Right hindlimb (tissue), 1 donor: ENCODE data around the gene SRL.

Experiments
- DNase-seq: peaks from one replicate; pipeline ENCODE4 v3.0.0-alpha.2; 2018

SRL gene

DNA sequence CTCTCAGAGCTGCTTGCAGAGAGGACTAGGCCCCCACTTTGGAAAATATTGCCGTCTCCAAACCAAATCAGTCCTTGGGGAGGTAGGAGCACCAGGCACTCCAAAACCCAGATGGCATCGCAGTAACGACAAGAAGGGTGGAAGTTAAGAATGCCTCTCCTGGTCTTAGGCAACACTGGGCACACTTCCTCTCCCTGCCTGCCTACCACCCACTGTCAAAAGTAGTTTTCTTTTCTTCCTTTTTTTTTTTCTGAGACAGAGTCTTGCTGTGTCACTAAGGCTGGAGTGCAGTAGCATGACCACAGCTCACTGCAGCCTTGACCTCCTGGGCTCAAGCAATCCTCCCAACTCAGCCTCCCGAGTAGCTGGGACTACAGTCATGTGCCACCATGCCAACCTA lies 47.2 kb downstream of the SRL start:
- no peak for DNase-seq

DNA sequence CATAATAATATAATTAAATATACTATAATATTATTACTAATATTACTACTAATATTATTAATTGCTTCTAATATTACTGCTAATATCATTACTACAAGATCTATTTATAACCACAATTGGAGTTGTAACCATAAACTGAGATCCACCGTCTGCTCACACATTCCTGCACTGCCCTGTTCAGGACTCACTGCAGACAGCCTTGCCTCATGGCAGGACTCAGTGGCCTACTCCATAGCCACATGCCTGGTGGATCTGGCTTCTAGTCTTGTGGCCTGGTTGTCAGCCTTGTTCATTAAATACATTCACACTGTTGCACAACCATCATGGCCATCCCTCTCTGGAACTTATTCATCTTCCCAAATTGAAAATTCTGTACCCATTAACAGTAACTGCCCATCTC lies 48.0 kb downstream of the SRL start:
- DNase-seq: no peak

DNA sequence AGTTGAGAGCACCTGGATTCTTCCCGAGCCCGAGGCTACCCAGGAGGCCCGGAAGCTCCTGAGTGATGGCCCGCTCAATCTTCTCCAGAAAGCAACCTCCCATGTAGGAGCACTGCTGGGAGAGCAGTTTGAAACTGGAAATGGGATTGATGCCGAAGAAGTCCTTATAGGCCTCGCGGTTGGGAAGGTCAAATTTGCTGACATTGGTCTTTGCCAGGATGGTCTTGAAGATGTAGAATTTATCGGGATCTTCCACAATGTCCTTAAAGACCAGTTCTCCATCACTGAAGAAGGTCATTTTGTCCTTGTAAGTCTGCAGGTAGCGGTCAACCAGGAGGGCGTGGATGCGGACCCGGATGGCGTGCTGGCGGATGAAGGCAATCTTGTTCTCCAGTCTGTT lies 49.7 kb downstream of the SRL start:
- no peak for DNase-seq

DNA sequence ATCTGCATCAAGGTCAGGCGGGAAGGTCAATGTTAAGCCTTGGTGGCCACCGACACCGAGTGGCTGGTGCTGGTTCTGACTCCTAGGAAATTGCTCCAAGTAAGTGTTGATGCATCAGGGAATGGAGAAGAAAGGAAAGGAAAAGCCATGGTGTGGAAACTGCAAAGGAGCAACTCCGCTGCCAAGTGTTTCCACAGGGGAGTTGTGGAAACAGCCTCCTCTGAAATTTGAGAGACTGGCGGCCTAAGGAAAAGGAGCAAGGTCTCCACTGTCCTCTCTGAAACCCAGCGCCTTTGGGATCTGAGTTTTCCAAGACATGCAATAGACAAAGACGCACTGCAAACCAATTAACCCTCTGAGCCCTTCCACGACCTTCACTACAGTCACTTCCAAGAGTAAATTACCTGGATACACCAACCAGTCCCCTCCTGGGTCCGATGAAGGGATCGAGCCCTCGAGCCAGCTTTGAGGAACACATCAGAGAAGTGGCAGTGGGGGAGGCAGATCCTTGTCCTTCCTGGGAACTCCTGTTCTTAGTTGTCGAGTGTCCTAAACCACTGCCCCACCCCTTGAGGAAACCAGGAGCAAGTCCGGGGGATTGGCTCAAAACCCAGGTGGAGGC lies 51.1 kb downstream of the SRL start:
- DNase-seq: no peak

DNA sequence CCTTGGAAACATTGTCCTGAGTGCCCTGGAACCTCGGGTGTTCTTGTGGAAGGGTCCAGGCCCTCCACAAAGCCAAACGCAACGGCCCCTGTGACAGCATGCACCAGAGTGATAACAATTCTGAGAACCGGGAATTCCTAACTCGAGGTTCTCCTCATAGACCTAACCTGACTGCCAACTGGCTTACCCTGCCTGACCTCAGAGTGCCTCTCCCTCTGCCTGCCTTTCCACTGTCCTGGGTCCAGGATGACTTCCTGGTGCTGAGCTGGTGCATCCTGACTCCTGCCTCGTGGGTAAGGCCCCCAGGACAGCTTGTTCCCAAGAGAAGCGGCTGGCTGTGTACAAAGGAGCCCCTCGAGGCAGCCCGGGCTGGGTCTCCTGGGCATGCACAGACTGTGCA lies 51.8 kb downstream of the SRL start:
- DNase-seq: no peak

DNA sequence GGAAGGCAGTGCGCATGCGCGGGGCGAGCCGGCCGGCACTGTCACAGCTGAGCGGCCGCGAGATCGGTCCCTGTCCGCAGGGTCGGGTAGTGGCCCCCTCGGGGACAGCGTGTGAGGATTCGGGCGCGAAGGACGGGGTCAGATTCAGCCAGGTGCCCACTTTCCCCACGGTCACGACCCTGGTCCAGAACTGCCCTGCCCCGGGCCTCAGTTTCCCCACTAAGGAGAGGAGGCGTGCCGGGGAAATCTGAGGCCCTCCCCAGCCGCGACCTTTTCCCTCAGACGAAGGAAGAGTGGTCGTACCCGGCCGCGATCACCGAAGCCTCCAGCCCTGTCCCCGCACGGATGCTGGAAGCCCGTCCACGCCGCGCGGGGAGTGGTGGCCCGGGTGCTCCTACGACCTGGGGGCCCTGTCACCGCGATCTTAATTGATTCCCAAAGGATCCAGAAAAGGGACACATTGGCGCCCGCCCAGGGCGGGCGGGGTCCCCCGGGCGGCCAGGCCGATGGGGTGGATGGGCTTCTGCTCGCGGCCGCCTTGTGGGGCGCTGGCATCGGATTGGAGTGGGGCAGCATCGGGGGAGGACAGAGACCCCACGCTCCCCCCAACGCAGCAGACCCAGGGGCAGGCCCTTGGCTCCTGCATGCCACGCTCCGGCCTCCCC lies 57.7 kb downstream of the SRL start:
- DNase-seq: no peak

DNA sequence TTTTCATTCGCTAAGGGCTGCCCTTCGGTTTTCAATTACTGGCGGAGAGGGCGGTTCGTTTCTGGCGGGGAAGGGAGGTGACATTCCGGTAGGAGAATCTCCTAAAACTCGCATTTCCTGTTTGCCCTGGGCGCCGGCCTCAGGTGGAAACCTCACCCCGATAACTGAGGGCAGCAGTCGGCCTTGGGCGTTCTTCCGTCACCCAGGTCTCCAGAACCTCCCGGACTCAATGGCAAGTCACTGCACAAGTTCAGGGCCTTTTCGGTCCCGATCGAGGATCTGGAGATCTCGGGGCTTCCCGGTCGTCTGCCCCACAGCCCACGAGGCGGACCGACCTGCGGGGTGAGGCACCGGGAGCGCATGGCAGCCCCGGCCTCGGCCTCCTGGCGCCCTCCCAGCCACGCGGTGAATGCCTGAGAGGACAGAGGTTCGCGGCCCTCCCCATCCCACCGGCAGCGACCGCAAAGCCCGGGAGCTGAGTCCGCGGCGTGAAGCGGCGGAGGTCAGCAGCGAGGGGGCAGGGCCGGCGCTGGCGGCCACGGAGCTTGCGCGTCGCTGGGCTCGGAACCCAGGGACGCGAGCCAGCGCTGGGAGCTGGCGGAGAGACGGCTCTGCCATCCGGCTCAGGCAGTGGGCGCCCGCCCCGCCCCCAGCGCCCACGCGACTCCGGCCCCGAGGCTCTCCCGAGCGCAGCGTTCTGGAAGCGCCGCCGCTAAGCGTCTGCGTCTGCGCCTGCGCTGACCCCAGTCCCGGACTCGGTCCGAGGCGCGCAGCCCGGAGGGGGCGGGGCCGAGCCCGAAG lies 58.4 kb downstream of the SRL start:
- peak; percentile 96 for DNase-seq

DNA sequence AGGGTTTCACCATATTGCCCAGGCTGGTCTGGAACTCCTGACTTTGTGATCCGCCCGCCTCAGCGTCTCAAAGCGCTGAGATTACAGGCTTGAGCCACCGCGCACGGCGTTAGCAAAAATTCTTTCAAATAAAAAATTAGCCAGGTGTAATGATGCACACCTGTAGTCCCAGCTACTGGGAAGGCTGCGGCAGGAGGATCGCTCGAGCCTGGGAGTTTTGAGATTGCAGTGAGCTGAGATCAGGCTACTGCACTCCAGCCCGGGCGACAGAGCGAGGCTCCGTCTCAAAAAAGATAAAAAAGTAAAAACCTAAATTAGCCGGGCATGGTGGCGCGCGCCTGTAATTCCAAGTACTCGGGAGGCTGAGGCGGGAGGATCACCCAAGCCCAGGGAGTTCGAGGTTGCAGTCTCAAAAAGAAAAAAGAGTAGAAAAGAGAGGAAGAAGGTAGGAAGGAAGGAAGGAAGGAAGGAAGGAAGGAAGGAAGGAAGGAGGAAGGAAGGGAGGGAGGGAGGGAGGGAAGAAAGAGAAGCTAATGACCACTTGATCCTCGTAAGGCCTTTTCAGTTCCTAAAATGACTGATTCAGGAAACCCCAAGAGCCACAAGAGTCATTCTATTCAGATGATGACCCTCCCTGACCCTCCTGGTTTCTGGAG lies 59.2 kb downstream of the SRL start:
- DNase-seq: no peak

DNA sequence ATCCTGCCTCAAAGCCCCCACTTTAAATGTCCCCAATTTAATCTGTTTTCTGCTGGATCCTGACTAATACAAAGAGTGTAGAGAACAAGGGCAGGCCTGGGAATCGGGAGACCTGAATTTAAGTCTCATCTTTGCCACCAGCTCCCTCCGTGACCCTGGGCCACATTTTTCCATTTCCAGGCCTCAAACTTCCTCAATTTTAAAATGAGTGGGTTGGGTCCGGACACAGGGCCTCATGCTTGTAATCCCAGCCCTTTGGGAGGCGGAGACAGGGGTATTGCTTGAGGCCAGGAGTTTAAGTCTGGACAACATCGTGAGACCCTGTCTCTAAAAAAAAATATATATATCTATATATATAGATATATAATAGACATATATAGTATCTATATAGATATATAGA lies 61.4 kb downstream of the SRL start:
- no peak for DNase-seq

DNA sequence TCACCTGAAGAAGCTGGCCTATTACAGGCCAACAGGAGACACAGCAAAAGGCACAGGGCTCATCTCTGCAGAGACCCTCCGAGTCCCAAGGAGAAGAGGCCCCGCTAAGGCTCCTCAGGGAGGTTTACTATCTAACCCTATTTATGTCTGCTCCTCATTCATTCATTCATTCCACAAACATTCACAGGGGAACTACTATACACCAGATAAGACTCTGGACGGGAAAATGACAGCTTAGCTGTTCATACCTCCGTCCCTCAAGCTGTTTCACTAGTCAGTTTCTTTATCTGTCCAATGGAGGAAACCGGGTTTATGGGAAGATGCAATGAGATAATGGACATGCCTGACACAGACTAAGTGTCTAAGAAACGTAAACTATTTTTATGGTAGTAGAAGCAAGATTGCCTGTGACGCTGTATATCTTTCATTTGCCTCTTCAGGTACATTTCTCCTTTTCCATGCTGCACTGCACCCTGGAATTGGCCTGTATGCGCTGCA lies 62.1 kb downstream of the SRL start:
- DNase-seq: no peak

DNA sequence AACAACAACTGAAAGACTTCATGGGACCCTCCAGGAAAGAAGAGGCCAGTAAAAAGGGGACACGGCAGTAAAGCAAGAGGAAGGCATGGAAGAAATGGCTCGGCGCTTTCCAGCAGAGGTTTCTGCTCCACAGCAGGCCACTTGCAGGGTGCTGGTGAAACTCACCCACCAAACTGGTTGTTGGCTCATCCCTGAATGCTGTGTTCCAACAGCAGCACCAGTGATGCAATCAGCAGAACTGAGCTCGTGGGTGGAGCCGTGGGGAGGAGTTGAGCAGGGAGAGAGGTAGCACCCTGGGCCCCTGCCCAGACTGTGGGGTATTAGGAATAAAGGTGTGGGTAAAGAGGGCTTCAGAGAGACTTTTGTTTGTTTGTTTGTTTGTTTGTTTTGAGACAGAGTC lies 62.9 kb downstream of the SRL start:
- DNase-seq: no peak

DNA sequence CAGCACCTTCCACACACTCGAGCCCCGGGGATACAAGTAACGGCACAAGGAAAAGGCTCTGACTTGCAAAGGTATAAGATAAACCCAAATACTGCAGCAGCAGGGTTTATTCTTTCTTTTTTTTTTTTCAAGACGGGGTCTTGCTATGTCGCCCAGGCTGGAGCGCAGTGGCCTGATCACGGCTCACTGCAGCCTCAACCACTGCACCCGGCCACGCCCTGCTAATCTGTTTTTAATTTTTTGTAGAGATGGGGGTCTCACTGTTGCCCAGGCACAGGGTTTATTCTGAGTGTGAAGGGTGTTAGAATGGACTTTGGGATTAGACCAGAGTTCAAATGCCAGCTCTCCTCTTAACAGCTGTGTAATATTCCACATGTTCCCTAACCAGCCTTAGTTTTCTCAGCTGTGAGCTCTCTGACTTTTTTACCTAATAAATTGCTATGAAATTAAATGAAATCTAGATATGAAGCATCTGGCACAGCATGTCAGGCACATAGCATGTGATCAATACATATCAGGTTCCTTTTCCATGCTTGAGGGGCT lies 63.3 kb downstream of the SRL start:
- no peak for DNase-seq

DNA sequence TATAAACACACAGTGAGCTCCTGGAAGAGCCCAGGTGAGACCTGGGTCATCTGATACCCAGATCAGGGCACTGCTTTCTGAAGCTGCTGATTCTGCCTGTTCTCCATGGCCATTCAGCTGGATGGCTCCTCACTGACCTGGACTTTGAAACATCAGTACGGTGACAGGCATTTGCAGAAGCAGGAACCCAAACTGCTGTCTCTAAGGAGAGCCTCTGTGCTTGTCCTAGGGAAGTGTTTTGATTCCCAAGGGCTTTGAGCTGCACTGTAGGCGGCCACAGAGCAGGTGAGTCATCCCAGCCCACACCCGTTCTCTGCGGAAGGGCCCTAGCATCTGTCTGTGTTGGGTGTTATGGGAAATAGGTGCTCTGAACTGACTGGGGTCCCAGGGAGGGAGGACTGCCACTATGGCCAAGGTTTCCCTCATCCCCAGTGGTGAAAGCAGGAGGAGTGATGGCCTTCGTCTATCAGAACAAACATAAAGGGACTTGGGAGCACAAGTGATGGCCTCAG lies 64.9 kb downstream of the SRL start:
- DNase-seq: no peak

DNA sequence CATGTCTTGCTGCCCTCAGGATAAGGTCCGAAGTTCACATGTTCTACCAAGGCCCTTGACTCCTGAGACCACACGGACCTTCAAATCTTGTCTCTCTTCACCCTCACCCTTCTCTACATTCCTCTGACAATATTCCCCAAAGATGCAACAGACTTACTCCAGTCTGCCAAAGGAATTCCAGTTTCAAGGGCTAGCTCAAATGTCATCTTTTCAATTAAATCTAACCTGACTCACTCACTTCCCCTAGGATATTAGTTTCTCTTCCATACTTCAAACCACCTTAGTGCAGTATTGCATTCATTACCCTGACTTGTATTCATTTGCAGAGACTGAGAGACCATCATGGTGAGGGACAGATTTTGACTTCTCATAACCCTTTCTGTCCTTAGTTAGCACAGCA lies 66.0 kb downstream of the SRL start:
- DNase-seq: no peak

DNA sequence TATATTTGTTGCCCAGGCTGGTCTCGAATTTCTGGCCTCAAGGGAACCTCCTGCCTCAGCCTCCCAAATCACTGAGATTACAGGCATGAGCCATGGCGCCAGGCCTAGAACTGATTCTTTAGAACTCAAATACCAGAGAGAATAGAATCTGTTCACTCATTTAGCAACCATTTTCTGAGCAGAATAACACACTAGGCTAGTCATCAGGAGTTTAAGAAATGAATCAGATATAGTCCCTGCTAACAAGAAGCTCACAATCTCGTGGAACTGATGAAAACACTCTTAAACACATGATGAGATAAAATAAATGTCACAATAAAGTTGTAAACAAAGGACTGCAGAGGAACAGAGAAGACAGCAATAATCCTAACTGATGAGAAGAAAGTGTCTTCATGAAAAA lies 69.8 kb downstream of the SRL start:
- no peak for DNase-seq

DNA sequence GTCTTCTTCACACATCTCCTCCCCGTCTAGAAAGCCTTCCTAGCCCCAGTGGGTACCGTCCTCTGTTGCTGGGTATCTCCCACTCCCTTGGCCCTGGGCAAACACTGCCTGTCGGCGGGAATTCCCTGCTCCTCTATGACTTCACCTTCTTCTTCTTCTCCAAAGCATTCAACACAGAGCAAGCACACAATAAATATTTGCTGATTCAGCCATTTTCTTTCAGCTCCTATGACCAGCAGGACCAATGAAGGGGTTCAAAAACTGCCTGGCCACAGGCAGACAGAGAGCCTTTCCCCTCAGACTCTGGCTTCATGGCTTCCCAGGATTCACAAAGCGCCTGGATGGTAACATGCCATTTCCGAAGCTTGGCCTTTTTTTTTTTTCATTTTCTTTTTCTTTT lies 72.5 kb downstream of the SRL start:
- no peak for DNase-seq

DNA sequence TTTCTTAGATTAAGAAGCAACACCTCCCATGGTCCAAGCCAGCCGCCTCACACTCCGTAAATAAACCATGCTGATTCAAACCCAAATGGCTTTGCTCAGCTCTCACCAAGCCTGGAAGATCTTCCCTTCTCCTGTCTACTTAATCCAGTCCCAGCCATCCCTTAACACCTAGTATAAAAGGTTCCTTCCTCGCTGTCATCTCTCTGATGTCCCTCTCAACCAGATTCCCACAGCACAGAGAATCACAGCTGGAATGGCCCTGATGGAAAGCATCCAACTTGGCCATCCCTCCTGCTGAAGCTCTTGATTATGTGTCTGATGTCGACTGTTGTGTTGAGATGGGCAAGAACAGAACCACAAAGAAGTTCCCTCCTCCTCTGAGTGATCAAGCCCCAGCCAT lies 75.1 kb downstream of the SRL start:
- no peak for DNase-seq

DNA sequence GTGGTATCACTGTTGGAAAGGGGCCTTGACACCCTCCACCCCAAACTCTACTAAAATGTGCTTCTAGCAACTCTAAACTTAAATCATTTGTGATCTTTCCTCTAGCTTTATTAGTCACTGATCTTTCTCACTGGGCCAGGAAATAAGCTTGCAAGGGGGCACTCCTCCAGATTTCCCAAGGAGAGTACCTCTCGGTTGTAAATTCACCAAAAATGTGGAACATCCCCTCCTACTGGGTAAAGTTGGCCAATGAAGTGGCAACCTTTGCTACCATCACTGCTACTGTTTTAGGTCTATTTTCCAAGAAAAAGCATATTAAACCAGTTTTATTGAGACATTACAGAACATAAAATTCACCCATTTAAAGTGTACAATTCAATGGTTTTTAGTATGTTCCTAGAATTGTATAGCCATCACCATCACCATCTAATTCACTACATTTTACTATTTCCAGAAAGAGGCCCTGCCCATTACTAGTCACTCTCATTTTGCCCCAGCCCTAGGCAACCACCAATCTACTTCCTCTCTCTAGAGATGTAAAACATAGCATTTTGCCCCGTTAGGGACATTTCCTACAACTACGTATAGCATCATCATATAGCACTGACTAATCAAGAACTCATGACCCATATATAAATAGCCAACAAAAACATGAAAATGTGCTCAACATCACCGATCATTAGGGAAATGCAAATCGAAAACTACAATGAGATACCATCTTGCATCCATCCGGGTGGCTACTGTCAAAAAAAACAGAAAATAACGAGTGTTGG lies 81.0 kb downstream of the SRL start:
- DNase-seq: no peak

DNA sequence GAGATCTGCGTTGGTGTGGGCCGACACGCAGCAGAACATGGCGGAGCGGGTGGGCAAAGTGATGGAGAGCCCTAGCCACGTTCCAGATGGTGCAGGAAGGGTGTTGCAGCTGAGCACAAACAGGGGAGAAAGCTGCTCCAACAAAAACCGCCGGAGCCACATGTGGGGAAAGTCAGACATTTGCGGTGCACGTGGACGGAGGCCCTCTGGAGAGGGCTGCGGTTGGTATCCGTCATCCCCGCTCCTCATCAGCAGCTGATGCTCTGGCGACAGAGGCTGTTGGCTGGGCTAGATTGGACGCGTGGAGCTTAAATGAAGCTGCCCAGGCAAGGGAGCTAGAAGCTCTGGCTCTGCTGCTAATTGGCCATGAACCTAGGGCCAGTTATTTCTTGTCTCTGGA lies 82.2 kb downstream of the SRL start:
- DNase-seq: no peak

DNA sequence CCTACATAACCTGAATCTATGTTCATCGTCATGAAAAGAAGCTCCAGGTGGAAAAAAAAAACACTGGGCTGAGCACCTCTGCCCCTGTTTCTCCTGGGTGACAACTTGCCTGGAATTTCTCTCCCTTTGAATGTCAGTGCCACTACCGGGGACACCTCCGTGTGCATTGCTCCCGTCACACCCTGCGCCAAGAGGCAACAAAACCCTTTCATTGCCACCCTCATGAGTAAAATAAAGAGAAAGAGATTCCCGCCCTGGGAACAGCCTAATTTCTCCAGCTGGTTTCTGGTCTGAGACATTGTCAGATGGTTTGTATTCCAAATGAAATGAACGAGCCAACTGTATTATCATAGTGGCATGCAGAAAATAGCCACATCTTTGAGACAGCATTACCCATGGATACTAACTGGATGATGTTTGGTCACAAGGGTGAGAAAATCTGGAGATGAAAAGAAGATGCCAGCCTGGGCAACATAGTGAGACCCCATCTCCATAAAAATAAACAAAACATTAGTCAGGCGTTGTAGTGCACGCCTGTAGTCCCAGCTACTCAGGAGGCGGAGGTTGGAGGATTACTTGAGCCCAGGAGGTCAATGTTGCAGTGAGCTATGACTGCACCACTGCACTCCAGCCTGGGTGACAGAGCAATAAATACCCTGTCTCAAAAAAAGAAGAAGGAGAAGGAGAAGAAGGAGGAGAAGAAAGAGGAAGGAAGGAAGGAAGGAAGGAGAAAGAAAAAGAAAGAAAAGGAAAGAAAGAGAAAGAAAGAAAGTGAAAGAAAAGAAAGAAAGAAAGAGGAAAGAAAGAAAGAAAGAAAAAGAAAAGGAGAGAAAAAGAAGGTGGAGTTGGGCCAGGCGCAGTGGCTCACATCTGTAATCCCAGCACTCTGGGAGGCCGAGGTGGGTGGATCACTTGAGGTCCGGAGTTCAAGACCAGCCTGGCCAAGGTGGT lies 83.5 kb downstream of the SRL start:
- no peak for DNase-seq

DNA sequence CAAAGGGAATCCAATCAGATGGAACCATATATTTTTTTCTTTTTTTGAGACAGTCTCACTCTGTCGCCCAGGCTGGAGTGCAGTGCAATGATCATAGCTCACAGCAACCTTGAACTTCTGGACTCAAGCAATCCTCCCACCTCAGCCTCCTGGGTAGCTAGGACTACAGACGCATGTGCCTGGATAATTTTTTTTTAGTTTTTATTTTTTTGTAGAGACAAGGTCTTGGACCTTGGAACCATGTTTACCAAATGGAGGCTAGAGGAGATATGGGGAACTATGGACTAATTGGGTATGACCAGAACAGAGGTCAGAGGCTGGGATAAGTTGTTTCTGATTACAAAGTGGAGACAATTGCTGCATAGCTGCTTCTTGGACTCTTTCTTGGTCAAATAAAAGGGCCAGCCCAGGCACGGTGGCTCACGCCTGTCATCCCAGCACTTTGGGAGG lies 84.5 kb downstream of the SRL start:
- DNase-seq: no peak
